ENCODE results near the gene PSME3IP1. TPM values are rescaled to one million over a fixed set of nuclear protein-coding genes. Genes with fewer than 3 reads are reported as not detected.

The PSME3IP1 gene
- total RNA-seq, 1 donor from 2014 or later: 59.0 TPM

- ATAC-seq: no peak
- intact Hi-C loops (cut with micrococcal nuclease): no loop called here
- DNase-seq: no peak
These were observed 52.8 kb downstream of the PSME3IP1 start for GRCh38 chr16:57133031-57133430.

GRCh38 chr16:57132470-57132869 is 53.4 kb downstream of the PSME3IP1 start:
- ATAC-seq (no peak), DNase-seq (no peak)
- intact Hi-C loops (cut with micrococcal nuclease): no loop called here

- DNase-seq: no peak
- ATAC-seq: no peak
- intact Hi-C loops (cut with micrococcal nuclease): no loop called here
These were observed 54.4 kb downstream of the PSME3IP1 start for GRCh38 chr16:57131351-57131970.

GRCh38 chr16:57130950-57131321 is 54.9 kb downstream of the PSME3IP1 start:
- ATAC-seq (no peak), DNase-seq (no peak)
- intact Hi-C loops (cut with micrococcal nuclease): no loop called here

GRCh38 chr16:57128771-57129389 is 57.0 kb downstream of the PSME3IP1 start:
- DNase-seq: no peak
- ATAC-seq: no peak
- intact Hi-C loops (cut with micrococcal nuclease): no loop called here

GRCh38 chr16:57127836-57128235 is 58.0 kb downstream of the PSME3IP1 start:
- intact Hi-C loops (cut with micrococcal nuclease): no loop called here
- ATAC-seq (no peak), DNase-seq (no peak)

GRCh38 chr16:57127037-57127763 is 58.6 kb downstream of the PSME3IP1 start:
- intact Hi-C loops (cut with micrococcal nuclease): no loop called here
- ATAC-seq (no peak), DNase-seq (no peak)

- ATAC-seq (no peak), DNase-seq (no peak)
- intact Hi-C loops (cut with micrococcal nuclease): no loop called here
These were observed 59.4 kb downstream of the PSME3IP1 start for GRCh38 chr16:57126411-57126810.

- DNase-seq (no peak), ATAC-seq (no peak)
- intact Hi-C loops (cut with micrococcal nuclease): no loop called here
These were observed 59.9 kb downstream of the PSME3IP1 start for GRCh38 chr16:57125969-57126368.

- DNase-seq (no peak), ATAC-seq (no peak)
- intact Hi-C loops (cut with micrococcal nuclease): no loop called here
These were observed 60.5 kb downstream of the PSME3IP1 start for GRCh38 chr16:57125376-57125775.

- ATAC-seq (no peak), DNase-seq (no peak)
- intact Hi-C loops (cut with micrococcal nuclease): no loop called here
These were observed 61.7 kb downstream of the PSME3IP1 start for GRCh38 chr16:57123974-57124674.

GRCh38 chr16:57123216-57123973 is 62.4 kb downstream of the PSME3IP1 start:
- DNase-seq (no peak), ATAC-seq (no peak)
- intact Hi-C loops (cut with micrococcal nuclease): no loop called here

- intact Hi-C loops (cut with micrococcal nuclease): no loop called here
- DNase-seq: no peak
- no peak for ATAC-seq
These were observed 67.3 kb downstream of the PSME3IP1 start for GRCh38 chr16:57118461-57119084.

GRCh38 chr16:57115514-57116182 is 70.2 kb downstream of the PSME3IP1 start:
- ATAC-seq: peak; percentile 94
- peak; percentile 85 for DNase-seq

GRCh38 chr16:57115168-57115513 is 70.7 kb downstream of the PSME3IP1 start:
- DNase-seq (no peak), ATAC-seq (no peak)
- intact Hi-C loops (cut with micrococcal nuclease): no loop called here

More at GRCh38 chr16:57115514-57116182, 70.2 kb downstream of the PSME3IP1 start:
- intact Hi-C loops (cut with micrococcal nuclease): no loop called here

GRCh38 chr16:57113664-57114063 is 72.2 kb downstream of the PSME3IP1 start:
- intact Hi-C loops (cut with micrococcal nuclease): no loop called here
- DNase-seq (no peak), ATAC-seq (no peak)

- ATAC-seq (no peak), DNase-seq (no peak)
- intact Hi-C loops (cut with micrococcal nuclease): no loop called here
These were observed 72.8 kb downstream of the PSME3IP1 start for GRCh38 chr16:57113042-57113453.

GRCh38 chr16:57112403-57113041 is 73.3 kb downstream of the PSME3IP1 start:
- DNase-seq: no peak
- ATAC-seq: no peak
- intact Hi-C loops (cut with micrococcal nuclease): no loop called here
